HG03196 (cell line): ENCODE data around the gene TC2N.
"Not testable (repeated sequence)": the region's sequence is repeated elsewhere in the genome, so short reads cannot be mapped to it uniquely, and the experiment has no call there.

Source experiments
- ATAC-seq: cut with Tn5 transposase; IDR thresholded peaks from one replicate; pipeline ENCODE4 v1.9.1; 2021; ENCODE audit not compliant: unreplicated experiment

Gene TC2N

DNA sequence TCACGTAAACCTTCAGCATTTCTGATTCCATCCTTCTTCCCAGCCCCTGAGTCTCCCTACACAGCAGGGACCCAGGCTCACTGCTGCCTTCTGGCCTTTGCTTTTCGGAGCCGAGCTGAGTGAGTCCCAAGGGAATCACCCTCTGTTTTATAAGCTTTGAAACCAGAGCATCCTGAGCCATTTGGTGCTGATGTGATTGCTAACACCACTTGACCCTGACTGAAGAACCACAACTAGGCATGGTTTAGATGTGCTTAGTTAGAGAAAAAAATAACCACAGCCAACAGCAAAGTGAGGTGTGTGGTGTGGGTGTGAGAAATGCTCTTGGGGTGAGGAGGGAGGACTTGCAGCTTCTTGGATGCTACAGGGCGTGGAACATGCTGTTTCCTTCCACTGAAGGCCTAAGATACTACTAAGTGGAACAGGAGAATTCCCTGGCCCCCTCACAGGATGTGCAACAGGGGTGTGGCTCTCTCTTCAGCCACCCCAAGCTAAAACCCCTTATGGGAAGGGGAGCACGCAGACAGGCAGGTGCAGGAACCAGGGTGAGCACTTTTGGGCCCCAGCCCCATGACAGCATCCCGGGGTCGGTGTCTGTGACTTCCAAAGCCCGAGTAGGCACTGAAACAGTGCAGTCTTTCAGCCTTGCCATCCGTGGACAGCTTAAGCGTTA, at the start of gene TC2N:
Gene TC2N (minus strand): TSS at position 221 of the 673 bp plus-strand sequence. CDS start 53,767 bp downstream, outside the sequence.
- no peak for ATAC-seq

DNA sequence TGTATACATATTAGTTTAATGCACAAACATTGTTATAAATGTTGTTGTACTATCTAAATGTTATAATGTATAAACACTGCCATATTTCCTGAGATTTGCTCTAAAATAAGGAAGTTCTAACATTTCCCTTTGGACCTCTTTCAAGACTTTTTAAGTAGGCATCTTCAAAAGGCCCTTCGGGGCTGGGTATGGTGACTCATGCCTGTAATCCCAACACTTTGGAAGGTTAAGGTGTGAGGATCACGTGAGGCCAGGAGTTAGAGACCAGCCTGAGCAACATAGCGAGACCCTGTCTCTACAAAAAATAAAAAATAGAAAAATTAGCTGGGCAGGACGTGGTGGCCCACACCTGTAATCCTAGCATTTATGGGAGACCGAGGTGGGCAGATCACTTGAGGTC, 44.7 kb upstream of the TC2N start:
- ATAC-seq: no peak

DNA sequence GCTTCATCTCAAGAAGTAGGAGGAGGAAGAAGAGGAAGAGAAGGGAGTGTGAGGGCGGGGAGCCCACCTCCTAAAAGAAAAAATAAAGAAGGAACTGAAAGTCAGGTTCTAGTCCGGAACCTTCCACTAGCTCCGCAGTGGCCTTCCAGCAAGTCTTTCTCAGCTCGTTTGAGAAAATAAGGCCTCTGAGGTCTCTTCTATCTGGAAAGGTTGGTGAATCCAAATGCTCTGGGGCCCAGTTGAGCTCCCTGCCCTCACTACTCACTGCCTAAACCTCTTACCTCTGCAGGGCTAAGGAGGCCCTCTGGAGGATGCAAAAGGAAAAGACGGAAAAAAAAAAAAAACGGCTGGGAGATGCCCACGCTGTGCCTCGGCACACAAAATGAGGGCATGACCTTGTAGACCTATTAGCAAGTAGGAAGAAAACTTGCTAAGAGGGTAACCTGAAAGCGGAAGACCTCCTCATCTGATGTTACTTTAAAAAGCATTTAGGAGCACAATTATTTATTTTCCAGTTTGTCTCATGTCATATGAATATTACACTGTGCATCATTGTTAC, 44.2 kb upstream of the TC2N start:
- no peak for ATAC-seq

DNA sequence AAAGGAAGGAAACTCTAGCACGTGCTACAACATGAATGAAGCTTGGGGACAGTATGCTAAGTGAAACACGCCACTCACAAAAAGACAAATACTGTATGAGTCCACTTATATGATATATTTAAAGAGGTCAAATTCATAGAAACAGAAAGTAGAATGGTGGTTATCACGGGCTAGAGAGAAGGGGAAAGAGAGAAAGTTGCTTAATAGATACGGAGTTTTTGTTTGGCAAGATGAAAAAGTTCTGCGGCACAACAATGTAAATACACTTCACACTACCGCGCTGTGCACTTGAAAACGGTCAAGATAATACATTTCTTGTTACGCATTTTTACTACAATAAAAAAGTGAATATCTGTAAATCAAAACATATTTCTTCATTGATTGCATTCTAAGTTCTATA, 42.9 kb upstream of the TC2N start:
- ATAC-seq: no peak

DNA sequence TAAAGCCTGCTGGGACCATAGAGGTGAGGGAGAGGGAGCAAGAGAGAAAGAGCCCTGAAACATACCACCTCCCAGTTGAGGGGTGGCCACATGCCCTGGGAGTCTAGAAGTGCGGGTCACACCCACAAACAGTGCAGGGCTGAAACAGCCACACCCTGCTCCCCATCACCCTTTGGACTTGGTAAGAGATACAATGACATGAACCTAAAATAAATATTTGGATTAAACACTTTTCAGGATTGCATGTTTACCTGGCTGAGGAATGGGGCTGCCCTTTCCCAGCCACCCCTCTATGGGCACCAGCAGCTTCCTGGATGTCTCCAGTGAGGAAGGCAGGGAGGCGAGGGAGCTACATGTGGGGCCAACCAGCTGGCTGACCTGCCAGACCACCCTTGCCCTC, 39.0 kb upstream of the TC2N start:
- no peak for ATAC-seq

DNA sequence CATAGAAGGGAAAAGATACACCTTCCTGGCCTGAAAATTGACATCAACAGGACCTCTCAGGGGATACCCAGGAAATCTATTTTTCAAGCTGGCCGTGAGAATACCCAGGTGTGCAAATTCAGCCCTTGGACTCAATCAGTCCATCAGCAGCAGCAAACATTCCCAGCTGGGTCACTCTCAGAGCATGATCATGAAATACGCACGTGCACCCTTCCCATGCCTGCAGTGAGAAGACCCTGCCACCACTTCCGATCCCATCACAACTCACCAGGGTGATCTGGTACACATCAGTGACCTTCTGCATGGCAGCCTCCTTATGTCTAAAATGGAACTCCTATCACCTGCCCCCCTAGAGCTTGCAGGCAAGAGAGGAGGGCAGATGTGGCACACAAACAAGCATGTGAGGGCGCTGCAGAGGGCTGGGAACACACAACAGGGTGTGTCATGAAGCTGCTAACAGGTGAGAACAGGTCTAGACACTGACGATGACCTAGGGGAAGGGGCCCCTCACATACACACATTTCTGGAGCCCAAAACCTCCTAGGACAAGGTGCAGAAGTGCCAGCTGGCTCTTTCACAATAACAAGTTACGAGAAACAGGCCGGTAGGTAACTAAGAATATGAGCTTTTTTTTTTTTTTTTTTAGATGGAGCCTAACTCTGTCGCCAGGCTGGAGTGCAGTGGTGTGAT, 37.8 kb upstream of the TC2N start:
- no peak for ATAC-seq

DNA sequence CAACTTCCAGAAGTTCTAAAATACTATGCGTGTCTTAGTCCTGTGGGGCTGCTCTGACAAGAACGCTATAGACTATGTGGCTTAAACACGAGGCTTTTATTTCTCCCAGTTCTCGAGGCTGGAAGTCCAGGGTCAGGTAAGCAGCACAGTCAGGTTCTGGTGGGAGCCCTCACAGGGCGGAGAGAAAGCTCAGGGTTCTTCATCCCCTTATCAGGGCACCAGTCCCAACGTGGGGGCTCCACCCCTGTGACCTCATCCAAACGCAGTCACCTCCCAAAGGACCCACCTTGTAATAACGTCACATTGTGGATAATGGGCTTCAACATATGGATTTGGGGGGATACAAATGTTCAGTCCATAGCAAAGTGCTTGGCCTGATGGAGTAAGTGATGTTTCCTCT, 37.1 kb upstream of the TC2N start:
- ATAC-seq: no peak

DNA sequence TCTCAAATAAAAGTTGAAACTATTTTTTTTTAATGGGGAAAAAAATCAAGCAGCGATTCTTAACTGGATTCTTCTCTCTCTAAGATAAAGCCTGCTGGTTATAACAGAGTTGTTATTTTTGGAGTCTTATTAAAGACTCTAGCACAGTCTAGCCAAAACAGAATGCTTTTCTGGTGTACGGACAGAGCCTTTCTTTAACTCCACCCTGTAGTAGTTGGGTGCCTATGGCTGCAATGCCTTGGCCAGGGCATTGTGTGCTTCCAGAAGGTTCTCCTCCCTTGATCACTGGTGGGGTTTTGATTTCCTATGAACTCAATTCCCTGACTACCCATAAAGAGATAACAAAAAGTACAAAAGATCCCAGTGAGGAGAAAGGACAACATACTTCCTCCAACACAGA, 35.7 kb upstream of the TC2N start:
- ATAC-seq: no peak

DNA sequence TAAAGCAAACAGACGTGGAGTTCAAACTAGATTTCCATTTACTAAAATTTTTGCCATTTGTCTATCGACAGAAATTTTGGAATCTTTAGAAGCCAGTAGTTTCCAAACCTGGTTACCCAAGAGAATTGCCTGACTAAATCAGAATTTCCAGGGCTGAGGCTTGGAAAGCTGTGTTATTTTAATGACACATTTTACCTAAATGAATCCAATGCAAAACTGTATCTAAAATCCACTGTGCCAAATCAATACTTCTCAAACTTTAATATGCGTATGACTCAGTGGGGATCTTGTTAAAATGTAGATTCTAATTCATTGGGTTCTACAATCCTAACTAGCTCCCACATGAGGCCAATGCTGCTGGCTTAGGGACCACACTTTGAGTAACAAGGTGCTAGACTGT, 35.0 kb upstream of the TC2N start:
- no peak for ATAC-seq

DNA sequence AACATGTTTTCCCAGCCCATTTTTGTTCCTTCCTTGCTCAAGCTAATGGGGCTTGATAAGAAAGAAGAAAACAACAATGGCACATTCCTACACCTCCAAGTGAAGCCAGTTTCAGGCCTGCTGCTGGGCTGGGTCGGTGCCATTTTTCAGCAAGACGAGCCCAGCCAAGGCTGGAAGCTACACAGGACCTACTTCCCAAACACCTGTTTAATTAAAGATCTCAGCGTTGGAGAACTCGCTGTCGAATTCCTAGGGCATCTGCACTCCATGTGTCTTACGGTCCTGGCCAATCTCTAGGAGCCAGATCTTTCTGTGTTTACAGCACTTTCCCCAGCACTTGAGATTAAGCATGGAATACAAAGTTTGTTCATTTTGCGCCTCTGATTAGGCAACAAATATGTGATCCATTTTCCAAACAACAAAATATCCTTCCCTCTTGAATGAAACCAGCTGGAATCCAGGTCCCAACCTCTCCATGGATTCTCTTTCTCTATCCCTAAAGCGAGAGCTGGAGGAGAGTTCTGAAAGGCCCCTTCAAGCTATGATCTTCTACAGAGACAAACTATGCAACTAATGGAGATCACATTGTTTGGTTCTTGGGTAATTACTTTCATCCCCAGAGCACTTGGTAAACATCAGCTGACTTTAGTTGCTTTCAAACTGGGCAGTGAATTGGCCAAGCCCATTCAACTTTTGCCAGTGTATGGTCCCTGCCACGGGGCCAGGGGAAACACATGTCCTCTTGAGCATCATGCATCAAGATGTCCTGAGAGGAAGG, 34.3 kb upstream of the TC2N start:
- no peak for ATAC-seq

DNA sequence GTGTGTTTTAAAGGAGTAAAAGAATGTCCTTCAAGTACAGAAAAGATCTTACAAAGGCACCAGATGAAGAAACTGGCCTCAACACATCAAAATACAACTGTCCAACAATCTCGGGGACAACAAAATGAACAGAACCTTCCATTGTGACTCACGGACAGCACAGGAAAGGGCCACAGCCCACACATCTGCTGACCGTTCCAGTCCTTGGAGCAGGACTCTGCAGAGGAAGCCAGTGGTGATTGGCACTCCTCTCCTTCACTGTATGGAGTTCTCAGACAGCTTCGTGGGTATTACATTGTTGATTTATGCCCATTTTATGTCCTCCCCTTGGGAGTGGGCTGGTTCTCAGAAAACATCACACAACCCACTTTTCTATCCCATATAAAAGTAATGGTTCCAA, 32.5 kb upstream of the TC2N start:
- ATAC-seq: no peak

DNA sequence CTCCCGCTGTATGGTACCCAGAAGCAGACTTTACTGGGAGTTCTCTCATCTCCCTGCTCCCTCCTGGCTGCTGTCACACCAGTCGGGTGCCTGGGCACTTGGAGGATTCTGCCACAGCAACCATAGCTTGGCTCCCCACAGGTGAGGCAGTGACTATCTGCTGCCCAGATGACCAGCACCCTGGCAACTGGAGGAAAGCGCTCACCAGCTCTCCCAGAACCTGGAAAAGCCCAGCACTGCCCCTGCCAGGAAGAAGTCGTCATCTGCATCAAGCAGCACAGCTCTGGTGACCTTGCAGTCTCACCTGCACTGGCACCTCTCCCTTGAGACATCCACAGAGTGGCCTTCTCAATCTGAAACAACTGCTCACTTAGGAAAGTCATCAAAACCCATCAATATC, 31.9 kb upstream of the TC2N start:
- no peak for ATAC-seq

DNA sequence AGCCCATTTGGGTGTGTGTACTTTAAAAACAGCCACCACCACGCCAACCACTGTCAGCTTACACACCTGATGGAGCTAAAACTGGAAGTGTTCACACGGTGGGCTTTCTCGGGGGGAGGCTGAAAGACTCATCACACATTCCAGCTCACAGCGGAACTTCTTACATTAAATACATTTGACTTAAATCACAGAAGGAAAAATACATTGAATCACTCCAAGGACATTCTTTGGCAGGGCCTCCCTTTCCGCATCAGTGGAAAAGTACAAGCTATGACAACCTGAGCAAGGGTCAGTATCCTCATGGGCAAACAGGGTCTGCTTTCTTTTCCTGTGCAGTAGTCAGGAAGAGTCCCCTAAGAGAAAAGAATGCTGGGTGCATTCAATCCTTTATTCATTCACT, 31.0 kb upstream of the TC2N start:
- ATAC-seq: no peak

DNA sequence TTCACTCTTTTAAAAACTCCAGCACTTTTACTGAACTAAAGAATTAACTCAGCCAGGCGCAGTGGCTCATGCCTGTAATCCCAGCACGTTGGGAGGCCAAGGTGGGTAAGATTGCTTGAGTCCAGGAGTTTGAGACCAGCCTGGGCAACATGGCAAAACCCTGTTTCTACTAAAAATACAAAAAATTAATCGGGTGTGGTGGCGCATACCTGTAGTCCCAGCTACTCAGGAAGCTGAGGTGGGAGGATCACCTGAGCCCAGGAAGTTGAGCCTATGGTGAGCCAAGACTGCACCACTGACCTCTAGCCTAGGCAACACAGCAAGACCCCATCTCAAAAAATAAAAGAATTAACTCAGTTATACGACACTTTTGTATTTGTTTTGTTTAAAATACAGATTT, 30.4 kb upstream of the TC2N start:
- ATAC-seq: not testable (repeated sequence)

DNA sequence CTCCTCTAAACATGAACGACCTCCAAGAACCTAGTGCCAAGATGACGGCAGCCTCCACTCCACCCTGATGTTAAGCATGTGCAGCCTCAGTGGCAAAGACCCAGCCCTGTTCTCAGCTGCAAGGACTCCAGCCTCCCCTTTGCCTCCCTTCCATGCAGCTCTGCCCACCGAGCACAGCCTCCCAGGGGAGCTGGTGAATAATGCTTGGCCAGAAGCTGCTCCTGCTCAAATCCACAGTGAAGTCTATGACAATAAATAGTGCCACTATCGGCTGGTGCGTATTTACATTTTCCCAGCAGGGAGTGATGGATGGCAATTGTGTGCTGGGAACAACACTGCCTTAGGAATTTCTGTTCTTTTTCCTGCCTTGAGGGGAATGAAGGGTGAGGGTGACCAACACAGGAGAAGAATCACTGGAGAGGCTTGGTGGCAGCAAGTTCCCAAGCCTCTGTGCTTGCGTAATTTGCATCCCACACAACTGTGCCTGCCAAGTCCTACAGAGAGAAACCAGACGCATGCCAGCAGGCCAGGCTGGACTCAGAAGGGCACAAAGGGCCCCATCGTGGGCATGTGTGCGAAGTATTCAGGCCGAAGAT, 29.9 kb upstream of the TC2N start:
- ATAC-seq: no peak

DNA sequence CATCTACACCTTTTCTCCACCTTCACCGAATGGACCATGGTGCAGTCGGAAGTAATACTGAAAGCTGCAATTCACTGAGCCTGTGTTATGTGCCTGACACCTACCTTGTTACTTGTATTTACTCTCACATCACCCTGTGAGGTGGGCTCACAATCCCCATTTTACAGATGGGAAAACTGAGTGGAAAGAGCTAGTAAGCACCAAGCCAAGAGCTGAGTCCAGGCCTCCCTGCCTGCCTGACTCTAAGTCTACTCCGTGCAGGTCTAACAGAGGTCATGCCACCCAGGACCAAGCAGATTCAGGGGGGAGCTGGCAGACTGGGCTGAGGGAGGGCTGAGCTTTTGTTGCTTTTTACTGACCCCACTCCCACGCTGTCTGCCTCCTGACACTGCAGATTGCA, 29.1 kb upstream of the TC2N start:
- ATAC-seq: no peak

DNA sequence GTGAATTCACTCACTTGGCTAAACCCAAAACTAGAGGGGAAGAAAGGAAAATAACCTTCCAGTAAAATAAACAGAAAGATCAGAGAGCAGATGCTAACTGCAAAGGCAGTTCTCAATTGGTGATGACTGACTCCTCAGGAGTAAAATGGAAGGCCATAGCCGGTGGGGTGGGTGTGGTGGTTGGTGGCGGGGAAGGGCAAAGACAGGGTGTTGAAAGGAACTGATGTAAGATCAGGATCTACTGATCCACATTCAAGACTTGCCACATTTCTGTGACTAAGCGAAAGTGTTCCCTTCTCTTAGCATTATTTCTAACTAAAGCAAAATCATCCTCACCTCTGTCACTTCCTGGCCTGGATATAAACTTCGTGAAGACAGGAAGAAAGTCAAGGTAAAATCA, 26.3 kb upstream of the TC2N start:
- no peak for ATAC-seq

DNA sequence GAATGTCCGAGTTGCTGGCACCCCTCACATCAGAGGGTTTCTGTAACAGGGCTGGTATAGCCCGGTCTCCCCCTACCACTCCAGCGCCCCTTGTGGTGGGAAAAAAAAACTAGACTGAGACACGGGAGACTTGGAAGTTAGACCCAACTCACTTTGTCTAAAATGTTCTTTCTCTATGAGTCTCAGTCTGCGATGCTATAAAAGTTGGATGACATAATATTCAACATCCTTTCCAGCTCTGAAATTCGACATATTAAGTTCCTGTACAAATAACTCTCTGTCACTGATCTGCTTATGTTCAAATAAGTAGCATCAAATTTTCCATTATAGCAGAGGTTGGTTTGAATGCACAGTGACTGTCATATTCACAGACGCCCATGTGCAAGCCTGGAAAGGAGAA, 25.7 kb upstream of the TC2N start:
- no peak for ATAC-seq

DNA sequence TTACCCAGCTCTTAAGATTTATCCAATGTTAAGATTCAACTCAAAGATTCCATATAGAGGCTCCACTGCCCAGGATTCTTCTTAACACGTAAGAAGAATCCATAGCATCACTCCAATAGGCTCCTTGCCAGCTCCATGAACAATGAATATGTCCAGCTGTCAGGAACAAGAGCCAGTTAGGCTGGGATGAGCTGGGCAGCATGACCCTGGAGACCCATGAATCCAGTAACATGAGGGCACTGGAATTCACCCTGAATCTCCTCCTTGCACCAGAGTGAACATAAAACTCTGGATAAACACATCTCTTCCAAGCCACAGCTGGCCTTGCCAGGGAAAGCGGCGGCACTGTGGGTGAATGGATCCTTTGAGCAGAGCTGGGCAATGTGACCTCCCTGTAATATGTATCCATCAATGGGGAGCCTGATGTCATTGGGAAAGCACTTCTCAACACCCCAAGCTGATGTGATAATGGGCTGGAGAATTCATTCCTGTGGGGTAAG, 24.4 kb upstream of the TC2N start:
- no peak for ATAC-seq

DNA sequence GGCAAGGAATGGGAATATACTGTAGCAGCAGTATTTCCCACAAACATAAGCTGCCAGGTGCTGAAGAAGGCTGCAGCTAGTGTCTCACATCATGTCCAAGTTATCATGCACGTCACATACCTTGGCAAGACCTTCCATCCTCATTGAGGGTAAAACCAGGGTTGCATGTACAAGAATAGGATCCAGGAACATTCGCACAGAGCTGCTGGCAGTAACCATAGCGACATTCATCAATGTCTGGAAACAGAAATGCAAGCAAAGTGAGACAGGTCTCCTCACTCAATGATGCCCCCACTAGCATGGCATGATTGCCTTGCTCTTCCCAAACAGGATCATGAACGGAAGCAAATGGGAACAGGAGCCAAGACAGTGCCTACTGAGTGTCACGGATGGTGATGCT, 23.8 kb upstream of the TC2N start:
- no peak for ATAC-seq

DNA sequence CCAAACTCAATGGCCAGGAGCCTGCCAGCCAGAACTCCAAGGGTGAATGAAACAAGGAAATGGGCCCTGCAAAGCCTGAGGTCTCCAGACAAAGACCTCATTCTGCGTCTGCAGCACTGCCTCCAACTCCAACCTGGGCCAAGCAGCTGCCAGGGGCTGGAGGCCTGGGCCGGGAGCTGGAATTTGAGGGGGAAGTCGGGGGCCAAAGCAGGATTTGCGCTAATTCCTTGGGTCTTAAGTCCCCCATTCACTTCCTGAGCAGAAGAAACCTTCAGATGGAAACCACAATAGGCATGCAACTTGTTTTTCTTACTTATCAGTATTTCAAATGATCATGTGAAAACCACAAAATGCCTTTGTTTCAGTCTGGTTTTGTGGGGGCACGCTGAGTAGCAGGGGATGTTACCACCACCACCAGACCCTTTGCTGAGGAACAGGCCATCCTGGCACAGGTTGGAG, 23.0 kb upstream of the TC2N start:
- no peak for ATAC-seq
